Measurements from ENCODE around the gene WASHC3.

The WASHC3 gene

DNA sequence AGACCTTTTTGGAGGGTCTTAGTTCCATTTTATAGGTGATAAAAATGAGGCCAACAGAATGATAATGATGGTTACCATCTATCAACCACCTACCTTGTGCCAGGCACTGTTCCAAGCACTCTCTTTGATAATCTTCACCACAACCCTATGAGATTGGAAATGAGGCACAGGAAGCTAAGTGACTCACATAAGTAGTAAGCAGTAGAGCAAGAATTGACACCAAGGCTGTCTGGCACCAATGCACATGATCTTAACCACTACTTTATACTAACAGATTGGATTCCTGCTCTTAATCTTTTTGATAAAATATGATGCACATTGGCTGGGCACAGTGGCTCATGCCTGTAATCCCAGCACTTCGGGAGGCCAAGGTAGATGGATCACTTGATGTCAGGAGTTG, 93.0 kb downstream of the WASHC3 start:
- Mint-ChIP-seq H3K4me3 (no peak overlapping the region), H3K27ac (no peak overlapping the region), H3K27me3 (no peaks in the 10 kb centered on the region), H3K9me3 (peaks cover 0 to 2% of the 10 kb centered on the region in 2 donors), H3K36me3 (peaks cover 0 to 1% of the 10 kb centered on the region in 2 donors), H3K4me1 (peaks cover 3 to 8% of the 10 kb centered on the region in 2 donors)
- ATAC-seq (replicated peaks) (peak; percentile 34 to 71), DNase-seq (no peak)

DNA sequence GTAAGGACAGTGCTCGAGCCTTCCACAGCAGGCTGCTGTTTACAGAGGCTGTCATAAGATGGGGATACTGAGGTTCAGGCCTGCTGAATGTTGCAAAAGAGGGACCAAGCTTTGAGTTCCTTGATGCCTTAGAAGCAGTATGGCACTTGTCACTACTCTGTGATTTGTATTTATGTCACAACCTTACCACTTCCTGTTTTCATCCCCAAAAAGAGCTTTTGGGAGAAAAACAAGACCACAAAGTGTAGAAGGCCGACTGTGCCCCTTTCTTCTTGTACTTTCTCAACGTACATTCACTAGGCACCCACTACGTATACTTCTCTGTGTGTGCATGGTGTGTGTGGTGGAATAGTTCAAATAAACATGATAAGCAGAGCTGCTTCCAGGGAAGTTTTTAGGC, 94.3 kb downstream of the WASHC3 start:
- H3K27me3 Mint-ChIP-seq, result no peaks in the 10 kb centered on the region
- H3K9me3 Mint-ChIP-seq, result peaks cover 0 to 2% of the 10 kb centered on the region in 2 donors
- ATAC-seq (replicated peaks) (peak; percentile 72 to 82), DNase-seq (peak; percentile 1)
- peaks cover 0 to 1% of the 10 kb centered on the region in 2 donors for H3K36me3 Mint-ChIP-seq
- peaks cover 3 to 8% of the 10 kb centered on the region in 2 donors for H3K4me1 Mint-ChIP-seq
- H3K4me3 Mint-ChIP-seq, result no peak overlapping the region
- no peak overlapping the region for H3K27ac Mint-ChIP-seq

- H3K27me3 Mint-ChIP-seq, result no peaks in the 10 kb centered on the region
- H3K27ac Mint-ChIP-seq, result no peak overlapping the region
- no peak overlapping the region for H3K4me3 Mint-ChIP-seq
- no peak for ATAC-seq (replicated peaks)
- peaks cover 0 to 1% of the 10 kb centered on the region in 2 donors for H3K36me3 Mint-ChIP-seq
- peaks cover 0 to 2% of the 10 kb centered on the region in 2 donors for H3K9me3 Mint-ChIP-seq
- H3K4me1 Mint-ChIP-seq, result peaks cover 3 to 8% of the 10 kb centered on the region in 2 donors
- no peak for DNase-seq
These were observed 95.3 kb downstream of the WASHC3 start for GRCh38 chr12:101966496-101966895.

GRCh38 chr12:101963697-101964096, 98.1 kb downstream of the WASHC3 start:
- peaks cover 9 to 13% of the 10 kb centered on the region in 2 donors for H3K36me3 Mint-ChIP-seq
- H3K4me1 Mint-ChIP-seq, result peaks cover 3 to 8% of the 10 kb centered on the region in 2 donors
- ATAC-seq (replicated peaks) (no peak), DNase-seq (no peak)
- no peak overlapping the region for H3K4me3 Mint-ChIP-seq
- peaks cover 4 to 9% of the 10 kb centered on the region in 2 donors for H3K9me3 Mint-ChIP-seq
- H3K27ac Mint-ChIP-seq, result no peak overlapping the region
- no peaks in the 10 kb centered on the region for H3K27me3 Mint-ChIP-seq

Measured in stimulated activated naive B cell treated with anti-CD40 and anti-IgM and Interleukin-4, amounts not matched to agents 10 μg/mL and 1 μg/mL and 100 μg/mL, for 72 hours (primary cell).